ENCODE data around the gene SUN1.
"Not testable (repeated sequence)": the region's sequence is repeated elsewhere in the genome, so short reads cannot be mapped to it uniquely, and the experiment has no call there.

The SUN1 gene

DNA sequence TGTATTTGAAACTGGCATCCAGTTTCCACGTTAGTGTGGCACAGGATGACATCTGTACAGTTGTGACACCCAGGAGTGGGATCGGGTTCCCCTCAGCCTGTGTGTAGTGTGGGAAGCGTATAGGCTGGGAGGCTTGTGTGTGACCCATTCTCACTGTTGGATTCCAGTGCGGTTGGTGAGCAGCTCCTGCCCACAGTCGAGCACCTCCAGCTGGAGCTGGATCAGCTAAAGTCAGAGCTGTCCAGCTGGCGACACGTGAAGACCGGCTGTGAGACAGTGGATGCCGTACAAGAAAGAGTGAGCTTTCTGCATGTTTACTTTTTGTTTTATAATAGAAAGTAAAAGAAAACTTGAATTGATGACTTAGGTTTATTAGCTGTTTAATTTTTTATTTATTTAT is 25.4 kb downstream of the SUN1 start:
- no peak for DNase-seq

DNA sequence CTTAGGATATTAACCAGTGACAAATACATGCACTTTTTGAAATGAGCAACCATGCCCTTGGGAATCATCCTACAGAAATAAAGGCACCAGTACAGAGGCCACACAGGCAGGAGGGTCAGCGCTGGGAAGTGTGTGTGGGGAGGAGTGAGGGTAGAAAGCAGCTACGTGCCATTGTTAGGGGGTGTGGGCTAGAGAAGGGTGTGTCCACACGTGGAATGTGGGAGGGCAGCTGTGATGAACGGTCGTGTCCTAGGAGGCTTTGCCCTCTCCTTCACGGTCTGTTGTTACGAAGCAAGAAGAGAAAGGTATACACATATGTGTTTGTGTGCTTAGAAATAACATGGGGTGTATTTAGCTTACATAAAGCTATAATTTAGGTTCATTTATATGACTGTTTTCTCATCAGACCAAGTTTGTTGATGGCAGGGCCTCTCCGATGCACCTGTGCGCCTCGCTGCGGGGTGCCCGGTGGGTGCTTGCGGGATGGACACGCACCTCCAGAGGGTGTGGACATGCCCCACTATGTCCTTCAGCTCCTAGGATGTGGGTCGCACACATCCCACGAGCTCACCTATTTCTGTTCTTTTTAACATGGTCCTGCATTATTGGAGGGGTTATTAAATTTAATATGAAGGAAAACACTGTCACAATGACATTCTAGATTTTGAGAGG is 27.2 kb downstream of the SUN1 start:
- no peak for DNase-seq

DNA sequence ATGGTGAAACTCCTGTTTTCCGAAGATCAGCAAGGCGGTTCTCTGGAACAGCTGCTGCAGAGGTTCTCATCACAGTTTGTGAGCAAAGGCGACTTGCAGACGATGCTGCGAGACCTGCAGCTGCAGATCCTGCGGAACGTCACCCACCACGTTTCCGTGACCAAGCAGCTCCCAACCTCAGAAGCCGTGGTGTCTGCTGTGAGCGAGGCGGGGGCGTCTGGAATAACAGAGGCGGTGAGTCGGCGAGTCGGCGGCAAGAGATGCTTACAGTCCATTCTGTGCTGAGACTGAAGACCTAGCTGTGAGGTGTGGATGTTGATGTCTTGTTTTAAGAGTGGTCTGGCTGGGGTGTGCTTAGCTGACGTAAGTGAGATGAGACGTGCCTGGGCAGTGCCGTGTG is 27.9 kb downstream of the SUN1 start:
- DNase-seq: no peak

DNA sequence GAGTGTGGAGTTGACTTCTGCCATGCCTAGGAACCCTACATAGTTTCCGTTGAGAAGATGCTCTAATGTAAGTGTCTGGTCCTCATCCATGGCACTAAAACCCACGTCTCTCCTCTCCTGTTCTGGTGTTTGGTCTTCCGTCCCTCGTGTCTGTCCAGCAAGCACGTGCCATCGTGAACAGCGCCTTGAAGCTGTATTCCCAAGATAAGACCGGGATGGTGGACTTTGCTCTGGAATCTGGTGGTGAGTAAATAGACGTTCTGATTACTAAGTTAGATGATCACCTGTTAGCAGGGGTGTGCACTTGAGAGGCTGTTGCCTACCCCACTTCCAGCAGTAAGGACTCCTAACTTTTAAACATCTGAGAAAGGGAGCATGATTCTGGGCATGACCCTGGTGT is 28.9 kb downstream of the SUN1 start:
- DNase-seq: no peak

DNA sequence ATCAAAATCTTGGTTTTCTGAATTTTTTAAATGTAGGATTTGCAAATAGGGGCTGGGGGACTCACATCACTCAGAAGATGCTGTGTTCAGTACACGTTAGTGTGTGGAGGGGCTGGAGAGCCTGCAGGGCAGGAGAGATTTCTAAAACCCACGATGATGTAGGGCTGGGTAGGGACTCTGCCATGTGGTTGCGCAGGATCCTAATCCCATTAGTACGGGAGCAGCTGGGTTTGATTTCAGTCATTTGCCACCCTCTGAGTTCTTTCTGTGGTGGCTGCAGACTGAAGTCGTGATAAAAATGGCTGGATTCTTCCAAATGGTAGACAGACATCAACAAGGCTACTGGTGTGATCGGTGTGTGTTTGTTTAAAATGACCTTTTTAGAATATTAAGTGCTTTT is 29.9 kb downstream of the SUN1 start:
- DNase-seq: no peak

DNA sequence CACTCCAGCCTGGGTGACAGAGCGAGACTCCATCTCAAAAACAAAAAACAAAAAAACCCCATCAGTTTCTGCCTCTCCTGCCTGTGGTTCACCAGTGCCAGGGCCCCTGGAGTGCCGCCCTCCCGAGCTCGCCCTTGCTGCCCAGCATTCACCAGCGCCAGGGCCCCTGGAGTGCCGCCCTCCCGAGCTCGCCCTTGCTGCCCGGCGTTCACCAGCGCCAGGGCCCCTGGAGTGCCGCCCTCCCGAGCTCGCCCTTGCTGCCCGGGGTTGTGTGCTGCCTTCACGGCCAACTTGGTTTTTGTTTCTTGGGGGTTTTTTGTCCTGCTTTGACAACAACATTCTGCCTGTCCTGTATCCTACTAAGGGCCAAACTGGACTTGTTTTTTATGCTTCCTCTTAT is 30.8 kb downstream of the SUN1 start:
- DNase-seq: no peak

DNA sequence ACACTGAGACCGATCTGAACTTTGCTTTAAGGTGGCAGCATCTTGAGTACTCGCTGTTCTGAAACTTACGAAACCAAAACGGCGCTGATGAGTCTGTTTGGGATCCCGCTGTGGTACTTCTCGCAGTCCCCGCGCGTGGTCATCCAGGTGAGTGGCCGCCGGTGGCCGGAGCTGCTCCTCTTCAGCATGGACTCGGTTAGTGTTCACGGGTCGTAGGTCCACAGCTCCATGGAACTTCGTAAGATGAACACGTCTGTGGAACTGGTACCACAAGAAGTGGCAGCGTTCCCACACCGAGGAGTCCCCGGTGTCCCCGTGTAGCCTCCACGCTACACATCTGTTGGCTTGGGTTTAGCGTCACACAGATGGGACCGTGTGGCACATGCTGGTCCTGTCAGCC is 33.6 kb downstream of the SUN1 start:
- no peak for DNase-seq

DNA sequence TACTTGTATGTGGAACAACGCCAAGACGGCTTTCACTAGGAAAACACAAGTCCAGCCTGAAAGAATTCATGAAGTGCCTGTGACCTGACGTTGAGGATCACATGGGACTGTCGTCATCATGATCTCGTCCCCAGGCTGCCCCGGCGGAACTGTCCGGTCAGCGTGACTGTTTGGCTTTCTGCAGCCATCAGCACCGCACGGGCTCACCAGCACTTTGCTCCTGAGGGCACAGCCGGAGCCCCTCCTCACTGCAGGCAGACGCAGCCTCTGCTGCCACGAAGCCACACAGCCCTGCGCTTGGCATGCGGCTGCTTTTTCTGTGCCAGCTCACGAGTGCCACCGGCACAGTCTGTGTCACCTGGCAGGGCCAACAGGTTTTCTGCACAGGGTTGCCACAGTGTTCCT is 34.7 kb downstream of the SUN1 start:
- DNase-seq: no peak

DNA sequence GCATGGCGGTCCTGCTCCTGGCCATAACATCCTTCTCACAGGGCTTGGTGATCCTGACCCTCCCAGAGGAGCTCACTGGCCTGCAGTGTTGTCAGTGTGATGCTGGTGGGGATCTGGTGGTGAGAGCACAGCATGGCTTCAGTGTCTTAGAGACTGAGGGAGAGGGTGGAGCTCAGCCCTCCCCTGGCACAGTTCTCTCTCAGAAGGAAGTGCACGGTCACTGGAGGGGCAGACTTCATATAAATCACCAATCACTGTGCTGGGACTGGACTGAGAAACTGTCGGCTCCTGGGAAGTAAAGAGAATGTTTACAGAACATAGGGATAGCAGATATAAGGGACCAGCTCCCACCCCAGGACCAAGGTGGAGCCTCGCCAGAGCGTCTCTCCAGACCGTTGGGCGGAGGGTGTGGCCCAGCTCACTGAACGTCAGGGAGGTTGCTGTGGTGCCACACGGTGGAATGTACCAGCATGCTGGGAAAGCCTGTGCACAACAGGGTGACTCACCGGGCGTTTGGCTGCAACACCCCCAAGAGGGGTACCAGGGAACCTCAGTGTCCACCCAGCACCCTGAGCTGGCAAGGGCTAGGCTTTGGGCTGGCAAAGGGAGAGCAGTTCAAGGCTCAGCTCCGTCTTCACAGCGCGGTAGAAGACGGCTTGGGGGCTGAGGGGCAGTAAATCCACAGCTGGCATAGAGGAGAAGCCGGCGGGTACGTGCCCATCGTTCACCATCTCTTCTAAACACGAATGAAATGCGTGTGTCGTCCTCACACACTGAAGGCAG is 35.3 kb downstream of the SUN1 start:
- DNase-seq: no peak

DNA sequence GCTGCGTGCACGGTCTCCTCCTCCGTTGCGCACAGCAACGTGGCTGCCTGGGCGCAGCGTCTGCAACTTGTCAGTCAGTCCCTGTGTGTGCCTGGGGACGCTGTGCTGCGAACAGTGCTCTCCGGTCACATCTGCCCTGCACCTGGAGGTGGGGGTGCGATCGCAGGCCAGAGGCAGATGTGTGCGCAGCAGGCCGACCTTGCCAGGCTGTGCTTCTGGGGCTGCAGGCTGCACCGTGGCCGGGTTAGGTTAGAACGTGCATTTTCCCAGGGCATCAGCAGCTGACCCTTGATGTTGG is 35.9 kb downstream of the SUN1 start:
- DNase-seq: no peak

DNA sequence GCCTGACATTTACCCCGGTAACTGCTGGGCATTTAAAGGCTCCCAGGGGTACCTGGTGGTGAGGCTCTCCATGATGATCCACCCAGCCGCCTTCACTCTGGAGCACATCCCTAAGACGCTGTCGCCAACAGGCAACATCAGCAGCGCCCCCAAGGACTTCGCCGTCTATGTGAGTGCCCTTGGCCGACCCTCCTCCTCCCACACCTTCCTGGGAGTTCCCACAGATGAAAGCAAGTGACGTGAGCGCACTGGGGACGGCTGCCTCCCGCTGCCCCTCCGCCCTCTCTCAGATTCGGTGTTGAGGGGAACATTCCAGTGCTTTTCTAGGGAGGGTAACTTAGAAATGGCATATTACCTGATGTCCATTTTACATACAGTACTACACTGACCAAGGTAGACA is 37.1 kb downstream of the SUN1 start:
- no peak for DNase-seq

DNA sequence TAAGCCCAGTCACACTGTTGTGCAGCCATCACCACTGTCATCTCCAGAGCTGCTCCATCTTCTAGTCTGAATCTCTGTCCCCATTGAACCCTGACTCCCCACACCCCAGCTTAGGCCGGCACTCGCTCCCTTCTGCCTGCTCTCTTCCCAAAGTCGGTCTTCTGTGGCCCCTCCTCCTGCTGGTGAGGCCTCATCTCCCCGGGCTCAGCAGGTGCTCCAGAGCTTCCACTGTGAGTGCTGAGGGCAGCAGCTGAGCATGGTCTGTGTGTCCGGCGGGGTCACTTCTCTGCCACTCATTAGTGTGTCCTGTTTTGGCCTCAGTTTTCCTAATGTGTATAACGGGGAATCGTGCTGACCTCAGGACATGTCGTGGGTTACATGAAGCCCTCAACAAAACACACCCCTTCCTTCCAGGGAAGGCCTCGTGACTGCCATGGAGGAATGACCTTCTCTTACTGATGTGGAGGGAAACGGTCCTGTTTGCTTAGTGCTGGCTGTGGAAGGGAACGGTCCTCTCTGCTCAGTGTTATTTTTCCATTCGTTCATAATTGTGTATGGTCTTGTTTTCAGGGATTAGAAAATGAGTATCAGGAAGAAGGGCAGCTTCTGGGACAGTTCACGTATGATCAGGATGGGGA is 39.7 kb downstream of the SUN1 start:
- DNase-seq: no peak

DNA sequence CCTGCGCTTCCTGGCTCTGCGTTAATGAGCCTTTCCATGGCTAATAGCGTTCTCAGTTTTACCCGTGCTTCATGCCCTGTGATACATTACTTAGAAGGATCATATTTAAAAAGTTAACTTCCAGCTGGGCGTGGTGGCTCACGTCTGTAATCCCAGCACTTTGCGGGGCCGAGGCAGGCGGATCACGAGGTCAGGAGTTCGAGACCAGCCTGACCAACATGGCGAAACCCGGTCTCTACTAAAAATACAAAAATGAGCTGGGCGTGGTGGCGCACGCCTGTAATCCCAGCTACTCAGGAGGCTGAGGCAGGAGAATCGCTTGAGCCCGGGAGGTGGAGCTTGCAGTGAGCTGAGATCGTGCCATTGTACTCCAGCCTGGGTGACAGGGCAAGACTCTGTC is 40.4 kb downstream of the SUN1 start:
- not testable (repeated sequence) for DNase-seq

DNA sequence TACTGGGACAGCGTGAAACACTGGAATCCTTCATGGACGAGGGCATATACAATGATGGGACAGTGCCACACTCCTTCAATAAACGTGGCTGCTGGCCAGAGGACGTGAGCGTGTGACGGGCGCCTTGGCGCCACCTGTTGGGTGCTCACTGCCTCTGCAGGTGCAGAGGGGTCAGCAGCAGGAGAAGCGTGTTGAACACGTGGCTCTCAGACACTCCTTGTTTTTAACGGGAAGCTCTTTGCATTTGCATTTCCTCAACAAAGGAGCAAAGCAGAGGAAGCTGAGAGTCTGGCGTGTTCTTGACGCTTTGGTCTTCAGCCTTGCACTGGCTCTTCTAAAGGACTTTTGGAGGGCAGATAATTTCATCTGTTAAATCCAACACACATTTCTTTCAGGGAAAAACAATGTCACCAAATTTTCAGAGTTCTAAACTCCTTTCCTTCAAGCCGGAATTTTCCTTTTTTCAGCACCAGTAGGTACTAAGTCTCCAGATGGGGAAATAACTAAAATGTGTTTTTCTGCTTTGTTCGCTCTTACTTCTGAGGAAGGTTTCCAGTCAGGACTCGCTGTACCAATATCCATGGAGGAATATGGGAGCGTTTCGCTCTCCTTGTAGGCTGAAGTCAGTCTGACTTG is 41.2 kb downstream of the SUN1 start:
- peak; percentile 77 for DNase-seq

DNA sequence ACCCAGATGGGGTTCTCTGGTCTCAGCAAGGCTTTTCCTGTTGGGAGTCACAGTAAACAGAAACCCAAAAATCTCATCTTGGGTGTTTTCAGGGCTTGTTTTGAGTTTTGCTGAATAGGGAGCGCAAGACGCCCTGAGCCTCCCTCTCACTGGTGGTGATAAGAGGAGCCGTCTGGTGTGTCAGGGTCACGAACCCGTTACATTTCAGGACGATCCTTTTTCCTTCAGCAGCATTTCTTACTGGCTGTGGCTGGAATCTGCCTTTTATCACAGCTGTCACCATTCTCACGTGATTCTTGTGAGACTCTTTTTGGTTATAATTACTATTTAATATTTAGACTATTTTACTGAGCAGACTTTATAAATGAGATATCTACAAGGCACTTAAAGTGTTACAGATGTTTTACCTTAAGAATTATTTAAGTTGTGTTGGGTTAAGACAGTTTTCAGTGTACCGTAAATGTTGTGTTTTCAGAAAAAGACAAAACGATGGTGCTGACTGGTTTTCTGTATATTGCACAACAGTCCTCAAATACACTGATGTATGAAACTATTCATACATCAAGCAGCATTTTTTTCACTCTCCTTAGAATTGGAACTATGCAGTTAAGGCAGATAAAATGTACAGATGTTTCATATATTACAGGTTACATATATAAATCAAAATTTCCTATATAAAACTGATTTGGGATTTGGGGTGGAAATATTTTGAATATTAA is 41.9 kb downstream of the SUN1 start:
- DNase-seq: no peak

DNA sequence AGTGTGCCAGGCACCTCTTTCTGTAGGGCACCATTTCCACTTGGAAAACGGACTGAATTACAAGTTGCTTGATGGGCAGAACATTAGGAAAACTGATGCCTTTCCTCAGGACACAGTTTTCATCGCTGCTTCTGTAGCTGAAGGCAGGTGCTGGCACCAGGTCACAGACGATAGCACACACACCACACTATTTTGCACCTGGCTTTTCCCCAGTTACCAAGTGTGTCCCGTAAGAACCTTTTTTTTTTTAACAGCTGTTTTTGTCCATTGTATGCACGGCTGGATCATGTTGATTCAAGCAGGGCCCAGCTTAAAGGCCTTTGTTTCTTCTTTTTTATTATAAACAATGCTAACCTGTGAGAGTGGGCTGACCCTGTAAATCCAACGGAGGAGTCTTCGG is 42.8 kb downstream of the SUN1 start:
- no peak for DNase-seq

DNA sequence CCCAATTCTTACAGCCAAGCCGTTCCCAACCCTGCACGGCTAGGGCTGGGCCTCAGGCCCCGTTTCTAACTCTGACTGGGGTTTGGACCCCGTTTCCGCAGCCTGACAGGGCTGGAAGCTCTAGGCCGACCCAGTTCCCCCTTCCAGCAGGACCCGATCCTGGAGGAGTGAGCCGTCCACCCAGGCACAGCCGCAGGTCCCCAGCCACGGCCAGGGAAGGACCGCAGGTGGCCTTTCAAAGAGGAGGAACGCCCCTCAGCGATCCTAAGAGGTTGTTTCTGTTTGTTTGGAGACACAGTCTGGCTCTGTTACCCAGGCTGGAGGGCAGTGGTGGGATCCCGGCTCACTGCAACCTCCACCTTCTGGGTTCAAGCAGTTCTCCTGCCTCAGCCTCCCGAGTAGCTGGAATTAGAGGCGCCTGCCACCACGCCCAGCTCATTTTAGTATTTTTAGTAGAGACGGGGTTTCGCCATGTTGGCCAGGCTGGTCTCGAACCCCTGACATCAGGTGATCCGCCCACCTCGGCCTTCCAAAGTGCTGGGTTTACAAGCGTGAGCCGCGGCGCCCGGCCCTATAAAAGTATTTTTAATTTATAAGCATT is 43.3 kb downstream of the SUN1 start:
- no peak for DNase-seq

DNA sequence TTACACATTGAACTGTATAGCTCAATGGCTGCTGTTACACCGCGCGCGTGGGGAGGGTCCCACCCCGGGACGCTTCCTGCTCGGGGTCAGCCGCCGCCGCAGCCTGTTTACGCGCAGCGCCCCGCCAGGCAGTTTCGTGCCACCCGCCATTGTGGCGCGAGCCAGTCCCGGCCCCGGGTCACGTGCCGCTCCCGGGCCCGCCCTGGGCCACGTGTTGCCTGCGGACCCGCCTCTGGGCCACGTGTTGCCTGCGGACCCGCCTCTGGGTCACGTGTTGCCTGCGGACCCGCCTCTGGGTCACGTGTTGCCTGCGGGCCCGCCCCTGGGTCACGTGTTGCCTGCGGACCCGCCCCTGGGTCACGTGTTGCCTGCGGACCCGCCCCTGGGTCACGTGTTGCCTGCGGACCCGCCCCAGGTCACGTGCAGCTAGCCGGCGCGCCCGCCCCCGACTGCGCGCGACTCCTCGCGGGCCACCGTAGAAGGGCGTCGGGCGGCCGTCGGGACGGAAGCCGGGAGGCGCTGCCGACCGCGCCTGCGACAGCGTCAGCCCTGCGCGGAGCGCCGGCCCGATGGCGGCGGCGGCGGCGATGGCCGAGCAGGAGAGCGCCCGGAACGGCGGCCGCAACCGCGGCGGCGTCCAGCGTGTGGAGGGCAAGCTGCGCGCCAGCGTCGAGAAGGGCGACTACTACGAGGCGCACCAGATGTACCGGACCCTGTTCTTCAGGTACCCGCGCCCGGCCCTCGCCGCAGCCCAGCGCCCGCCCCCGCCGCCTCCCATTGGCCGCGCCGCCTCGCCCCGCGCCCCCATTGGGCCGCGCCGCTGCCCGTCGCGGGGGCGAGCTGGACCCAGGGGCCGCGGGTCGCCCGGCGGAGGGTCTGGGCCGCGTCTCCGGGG is 44.0 kb downstream of the SUN1 start, which contains the start of gene GET4:
Gene GET4 (plus strand): TSS at position 478 of the 895 bp plus-strand sequence. CDS start 92 bp downstream, at position 570.
- peak; percentile 99 for DNase-seq

DNA sequence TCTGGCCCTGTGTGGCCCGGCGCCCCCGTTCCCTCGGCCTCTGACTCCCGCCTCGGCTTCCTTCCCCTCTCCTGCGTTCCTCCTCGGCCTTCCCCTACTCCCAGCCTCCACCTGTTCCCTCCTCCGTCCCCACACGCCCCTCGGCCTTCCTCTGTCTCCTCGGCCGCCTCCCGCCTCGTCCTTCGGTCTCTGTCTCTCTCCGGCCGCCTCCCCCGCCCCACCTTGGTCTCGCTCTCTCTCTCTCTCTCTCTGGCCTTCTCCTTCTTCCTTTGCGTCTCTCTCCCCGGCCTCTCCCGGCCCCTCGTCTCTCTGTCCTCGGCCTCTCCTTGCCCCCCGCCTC is 44.7 kb downstream of the SUN1 start:
- DNase-seq: no peak

DNA sequence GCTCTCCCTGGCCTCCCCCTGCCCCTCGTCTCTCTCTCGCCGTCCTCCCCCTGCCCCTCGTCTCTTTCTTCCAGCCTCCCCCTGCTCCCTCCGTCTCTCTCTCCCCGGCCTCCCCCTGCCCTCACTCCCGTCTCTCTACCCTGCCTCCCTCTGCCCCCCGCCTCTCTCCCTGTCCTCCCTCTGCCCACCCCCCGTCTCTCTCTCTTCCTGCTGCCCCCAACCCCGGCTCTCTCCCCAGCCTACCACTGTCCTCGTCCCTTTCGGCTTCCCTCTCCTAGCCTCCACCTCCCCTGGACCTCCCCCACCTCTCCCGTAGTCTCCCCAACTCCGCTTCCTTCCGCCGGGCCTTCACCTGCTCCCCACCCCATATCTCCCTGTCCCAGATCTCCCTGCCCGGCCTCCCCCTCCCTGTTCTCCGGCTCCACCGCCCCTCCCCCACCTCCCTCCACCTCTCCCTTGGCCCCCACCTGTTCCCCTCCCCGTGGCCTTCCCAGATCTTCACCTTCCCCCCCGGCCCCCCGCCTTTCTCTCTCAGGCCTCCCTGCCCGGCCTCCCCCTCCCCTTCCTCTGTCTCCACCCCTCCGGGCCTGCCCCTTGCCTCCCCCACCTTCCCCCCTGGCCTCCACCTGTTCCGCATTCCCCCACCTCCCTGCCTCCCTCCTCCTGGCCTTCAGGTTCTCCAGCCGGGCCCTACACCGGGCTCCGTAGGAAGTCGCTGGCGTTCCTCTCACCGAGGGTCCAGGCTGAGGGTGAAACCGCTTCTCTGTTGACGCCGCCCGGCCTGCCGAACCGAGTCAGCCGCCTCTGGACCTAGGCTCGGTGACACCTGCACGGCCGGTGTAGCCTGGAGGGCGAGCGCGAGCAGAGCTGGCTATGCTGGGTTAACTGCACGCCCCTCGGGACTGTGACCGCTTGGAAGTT is 45.3 kb downstream of the SUN1 start:
- DNase-seq: peak; percentile 13

DNA sequence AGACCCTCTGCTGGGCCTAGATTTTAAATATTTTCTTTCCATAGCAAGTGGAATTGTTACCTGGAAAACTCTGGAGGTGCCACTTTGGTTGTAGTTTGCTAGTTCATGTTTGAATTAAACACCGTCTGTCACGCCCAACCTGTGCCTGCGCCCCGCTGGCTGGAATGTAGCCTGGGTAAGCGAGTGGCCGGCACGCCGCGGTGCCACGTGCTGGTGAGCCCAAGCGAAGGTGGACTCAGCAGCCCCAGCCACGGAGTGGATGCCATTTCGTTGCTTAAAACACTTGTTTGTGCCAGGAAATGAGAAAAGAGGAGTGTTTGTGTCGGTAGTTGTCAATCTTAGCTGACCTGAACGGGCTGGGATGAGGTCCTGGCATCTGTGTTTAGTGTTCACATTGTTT is 46.8 kb downstream of the SUN1 start:
- DNase-seq: no peak

Measured in CD4-positive, alpha-beta T cell treated with Interleukin-17A for 1 hour (primary cell).